Measurements from ENCODE around the gene C1orf216.
"Not testable (repeated sequence)": the region's sequence is repeated elsewhere in the genome, so short reads cannot be mapped to it uniquely, and the experiment has no call there.

DNA sequence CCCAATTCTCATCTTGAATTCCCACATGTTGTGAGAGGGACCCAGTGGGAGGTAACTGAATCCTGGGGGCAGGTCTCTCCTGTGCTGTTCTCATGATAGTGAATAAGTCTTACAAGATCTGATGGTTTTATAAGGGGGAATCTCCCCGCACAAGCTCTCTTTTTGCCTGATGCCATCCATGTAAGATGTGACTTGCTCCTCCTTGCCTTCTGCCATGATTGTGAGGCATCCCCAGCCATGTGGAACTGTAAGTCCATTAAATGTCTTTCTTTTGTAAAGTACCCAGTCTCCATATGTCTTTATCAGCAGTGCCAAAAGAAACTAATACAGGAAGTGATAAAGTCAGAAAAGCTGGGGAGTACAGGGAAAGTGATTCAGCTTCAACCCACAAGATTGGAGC lies 19.5 kb downstream of the C1orf216 start:
- not testable (repeated sequence) for TF ChIP-seq CTCF (conservative IDR thresholded peaks at IDR 0.05 in 1 of 2, IDR thresholded peaks at IDR 0.05 in 1 of 2; ENCODE audit: low read depth in 1 of 2, low read length in 2 of 2); EZH2 (IDR thresholded peaks at IDR 0.05; ENCODE audit: low read length, missing control alignments)
